Measurements from ENCODE around the gene RABAC1.

The RABAC1 gene

DNA sequence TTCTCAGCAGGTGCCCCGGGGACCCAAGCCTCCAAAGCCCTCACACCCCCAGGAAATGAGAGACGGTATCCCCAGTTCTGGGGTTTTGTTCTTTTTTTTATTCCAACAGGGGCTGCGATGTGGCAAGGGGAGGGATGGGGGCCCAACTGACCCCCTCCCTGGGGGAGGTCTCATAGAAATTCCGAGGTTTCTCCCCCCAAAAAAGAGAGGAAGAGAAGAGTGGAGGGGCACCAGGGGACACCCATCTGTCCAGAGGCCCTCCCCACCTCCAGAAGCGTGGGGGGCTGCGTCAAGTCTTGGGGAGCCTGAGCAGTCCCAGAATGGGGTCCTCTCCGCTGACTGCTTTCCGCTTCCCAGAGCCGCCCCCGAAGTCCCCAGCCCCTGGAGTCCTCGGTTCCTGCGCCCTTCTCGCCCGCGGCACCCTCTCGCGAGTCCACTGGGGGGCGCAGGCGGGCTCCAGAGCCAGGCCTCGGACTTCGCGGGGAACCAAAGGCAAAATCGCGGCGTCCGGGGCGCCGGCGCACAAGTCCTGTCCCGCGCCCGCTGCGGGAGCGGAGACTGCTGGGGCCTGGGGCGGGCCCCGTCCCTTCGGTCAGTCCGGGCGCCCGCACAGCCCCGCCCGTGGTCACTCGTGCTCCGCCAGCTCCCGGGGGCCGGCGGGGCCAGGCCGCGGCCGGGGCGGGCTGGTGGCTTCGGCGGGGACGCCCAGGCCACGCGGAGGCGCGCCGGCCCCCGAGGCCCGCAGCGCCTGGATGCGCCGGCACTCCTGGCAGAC, 39.3 kb upstream of the RABAC1 start:
- DNase-seq (ENCODE audit: low read depth in 2 of 2): peak; percentile 40 to 47
- no peak overlapping the region for H3K4me3 ChIP-seq (replicated peaks in 1 of 2; ENCODE audit: low read depth in 2 of 2, low read length in 2 of 2)
- TF ChIP-seq, protein P1, sequence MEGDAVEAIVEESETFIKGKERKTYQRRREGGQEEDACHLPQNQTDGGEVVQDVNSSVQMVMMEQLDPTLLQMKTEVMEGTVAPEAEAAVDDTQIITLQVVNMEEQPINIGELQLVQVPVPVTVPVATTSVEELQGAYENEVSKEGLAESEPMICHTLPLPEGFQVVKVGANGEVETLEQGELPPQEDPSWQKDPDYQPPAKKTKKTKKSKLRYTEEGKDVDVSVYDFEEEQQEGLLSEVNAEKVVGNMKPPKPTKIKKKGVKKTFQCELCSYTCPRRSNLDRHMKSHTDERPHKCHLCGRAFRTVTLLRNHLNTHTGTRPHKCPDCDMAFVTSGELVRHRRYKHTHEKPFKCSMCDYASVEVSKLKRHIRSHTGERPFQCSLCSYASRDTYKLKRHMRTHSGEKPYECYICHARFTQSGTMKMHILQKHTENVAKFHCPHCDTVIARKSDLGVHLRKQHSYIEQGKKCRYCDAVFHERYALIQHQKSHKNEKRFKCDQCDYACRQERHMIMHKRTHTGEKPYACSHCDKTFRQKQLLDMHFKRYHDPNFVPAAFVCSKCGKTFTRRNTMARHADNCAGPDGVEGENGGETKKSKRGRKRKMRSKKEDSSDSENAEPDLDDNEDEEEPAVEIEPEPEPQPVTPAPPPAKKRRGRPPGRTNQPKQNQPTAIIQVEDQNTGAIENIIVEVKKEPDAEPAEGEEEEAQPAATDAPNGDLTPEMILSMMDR (IDR thresholded peaks at IDR 0.05; ENCODE audit: low read depth, low read length): peak; percentile 79

DNA sequence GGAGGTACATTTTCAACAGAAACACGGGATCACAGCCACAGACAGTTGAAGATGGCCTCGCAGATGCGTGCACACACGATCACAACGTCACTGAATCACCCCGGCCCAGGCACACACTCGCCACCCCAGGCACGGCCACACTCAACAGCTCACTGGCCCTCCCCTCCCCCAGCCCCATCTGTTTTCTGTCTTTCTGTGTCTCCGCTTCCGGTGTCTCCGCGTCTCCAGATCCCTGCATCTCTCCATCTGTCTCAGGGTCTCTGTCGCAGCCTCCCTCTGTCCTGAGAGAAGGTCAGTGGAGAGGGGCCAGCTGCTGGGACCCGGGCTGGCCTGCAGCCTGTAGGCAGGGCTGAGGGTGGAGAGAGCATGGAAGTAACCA, 38.7 kb upstream of the RABAC1 start:
- no peak overlapping the region for H3K4me3 ChIP-seq (replicated peaks in 1 of 2; ENCODE audit: low read depth in 2 of 2, low read length in 2 of 2)

DNA sequence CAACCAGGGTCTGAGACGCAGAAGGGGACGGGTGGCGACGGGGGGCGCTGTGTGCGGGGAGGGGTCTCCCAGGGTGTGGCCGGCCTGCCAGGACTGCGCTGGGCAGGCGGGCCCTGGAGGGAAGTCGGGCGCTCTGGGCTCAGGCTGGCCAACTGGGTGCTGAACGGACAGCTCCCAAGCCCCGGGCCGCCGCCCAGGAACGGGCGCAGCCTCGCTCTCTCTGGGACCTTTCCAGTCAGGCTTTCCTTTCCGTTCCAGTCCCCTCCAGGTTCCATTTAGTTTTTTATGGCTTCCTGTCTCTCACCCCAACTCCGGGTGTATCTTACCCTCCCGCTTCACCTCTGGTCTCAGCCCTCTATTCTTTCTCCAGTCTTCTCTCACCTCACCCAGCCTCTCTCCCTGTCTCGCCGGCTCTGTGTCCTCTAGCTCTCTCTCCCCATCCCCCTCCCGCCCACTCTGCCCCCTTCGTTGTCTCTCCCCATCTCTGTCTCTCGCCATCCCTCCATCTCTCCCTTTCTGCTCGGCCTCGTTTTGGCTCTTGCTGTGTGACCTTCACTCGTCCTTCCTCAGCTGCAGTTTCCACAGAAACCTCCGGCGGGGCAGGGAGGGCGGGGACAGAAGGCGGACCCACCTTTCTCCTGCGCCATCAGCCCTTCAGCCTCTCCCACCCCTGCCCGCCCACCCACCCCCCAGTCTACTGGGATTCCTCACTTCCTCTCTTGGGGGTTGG, 38.2 kb upstream of the RABAC1 start:
- H3K4me3 ChIP-seq (replicated peaks in 1 of 2; ENCODE audit: low read depth in 2 of 2, low read length in 2 of 2): no peak overlapping the region
- TF ChIP-seq, protein P1 (IDR thresholded peaks at IDR 0.05; ENCODE audit: low read depth, low read length): no peak
- peak; percentile 35 to 37 for DNase-seq (ENCODE audit: low read depth in 2 of 2)

More for the DNA sequence above, 38.7 kb upstream of the RABAC1 start:
- TF ChIP-seq, protein P1 (IDR thresholded peaks at IDR 0.05; ENCODE audit: low read depth, low read length): no peak
- DNase-seq (ENCODE audit: low read depth in 2 of 2): no peak

DNA sequence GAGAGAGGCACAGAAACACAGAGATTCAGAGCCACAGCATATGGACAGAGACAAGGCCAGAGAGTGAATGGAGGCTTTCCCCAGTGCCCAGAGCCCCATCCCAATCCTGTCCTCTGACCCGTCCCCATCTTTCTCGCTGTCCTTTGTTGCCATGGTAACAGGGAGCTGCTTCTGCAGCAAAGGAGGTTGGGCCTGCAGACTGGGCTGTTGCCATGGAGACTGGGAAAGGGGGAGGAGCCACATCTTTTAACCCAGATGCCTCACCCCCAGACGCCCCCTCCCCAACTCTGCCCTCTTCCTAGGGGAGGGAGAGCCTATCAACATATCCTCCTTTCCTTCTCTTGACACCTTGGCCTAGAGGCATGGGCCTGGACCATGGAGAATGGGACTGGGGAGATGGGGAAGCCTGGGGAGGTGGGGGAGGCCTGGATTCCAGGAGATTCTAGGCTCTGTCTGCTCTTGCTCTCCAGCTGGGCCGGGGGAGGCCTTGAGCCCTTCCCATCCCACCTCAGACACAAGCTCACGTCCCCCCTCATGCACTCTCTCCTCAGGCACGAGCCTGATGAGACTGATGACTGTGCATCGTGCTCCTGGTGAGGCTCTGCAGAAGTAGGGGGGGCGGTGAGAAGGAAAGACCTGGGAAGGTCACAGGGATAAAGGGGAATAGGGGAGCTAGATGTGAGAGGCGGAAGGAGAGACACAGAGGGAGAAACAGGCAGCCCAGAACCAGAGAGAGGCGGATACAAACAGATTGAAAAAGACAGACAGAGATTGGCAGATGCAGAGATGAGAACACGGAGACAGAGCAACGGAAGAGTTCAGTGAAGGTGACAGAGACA, 37.1 kb upstream of the RABAC1 start:
- no peak overlapping the region for H3K4me3 ChIP-seq (replicated peaks in 1 of 2; ENCODE audit: low read depth in 2 of 2, low read length in 2 of 2)
- TF ChIP-seq, protein P1 (IDR thresholded peaks at IDR 0.05; ENCODE audit: low read depth, low read length): no peak
- no peak for DNase-seq (ENCODE audit: low read depth in 2 of 2)

DNA sequence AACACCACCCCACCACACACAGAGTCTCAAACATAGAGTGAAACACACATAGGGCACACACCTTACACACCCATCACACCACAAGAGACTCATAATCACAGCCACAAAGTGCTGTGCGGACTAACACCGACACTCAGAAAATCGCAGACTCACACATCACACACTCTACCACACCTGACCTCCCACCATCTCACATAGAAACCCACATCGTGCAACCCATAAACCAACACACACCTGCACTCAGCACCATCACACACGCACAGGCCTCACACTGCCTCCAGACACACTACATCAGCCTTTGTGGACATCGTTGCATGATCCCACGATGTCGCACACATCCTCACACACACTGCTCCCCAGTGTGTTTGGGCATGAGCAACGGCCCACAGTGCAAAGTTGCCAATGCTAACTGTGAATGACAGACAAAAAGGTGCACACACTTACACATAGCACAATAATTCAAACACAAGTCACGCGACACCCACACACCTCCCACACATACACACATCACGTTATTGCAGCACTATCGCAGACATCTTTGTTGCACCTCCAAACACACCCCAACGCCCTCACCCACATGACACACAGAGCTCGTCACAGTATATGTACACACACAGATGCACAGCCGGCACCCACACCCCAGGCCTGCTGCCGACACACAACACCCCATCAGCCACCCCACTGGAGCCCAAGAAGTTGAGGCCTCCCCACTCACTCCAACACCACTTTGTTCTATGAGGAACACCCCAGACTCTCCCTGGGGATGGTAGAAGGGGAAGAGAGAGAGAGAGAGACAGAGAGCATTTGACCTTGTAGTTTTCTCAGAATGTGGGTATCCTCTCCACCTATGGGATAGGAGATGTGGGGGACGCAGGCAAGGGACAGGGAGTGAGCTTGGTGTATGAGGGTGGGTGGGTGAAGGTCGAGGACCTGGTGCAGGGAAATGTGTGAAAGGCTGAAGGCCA, 36.2 kb upstream of the RABAC1 start:
- TF ChIP-seq, protein P1 (IDR thresholded peaks at IDR 0.05; ENCODE audit: low read depth, low read length): no peak
- H3K4me3 ChIP-seq (replicated peaks in 1 of 2; ENCODE audit: low read depth in 2 of 2, low read length in 2 of 2): no peak overlapping the region
- no peak for DNase-seq (ENCODE audit: low read depth in 2 of 2)

Data from cardiac fibroblast (primary cell).